GM19035 (cell line): ENCODE results near the gene GFRA1.
A peak's percentile ranks its signal among the peaks of the same experiment; 100 is the strongest.

Source experiments
- ATAC-seq: cut with Tn5 transposase; IDR thresholded peaks from one replicate; pipeline ENCODE4 v1.9.1; 2021; ENCODE audit not compliant: unreplicated experiment

GFRA1 gene, protein sequence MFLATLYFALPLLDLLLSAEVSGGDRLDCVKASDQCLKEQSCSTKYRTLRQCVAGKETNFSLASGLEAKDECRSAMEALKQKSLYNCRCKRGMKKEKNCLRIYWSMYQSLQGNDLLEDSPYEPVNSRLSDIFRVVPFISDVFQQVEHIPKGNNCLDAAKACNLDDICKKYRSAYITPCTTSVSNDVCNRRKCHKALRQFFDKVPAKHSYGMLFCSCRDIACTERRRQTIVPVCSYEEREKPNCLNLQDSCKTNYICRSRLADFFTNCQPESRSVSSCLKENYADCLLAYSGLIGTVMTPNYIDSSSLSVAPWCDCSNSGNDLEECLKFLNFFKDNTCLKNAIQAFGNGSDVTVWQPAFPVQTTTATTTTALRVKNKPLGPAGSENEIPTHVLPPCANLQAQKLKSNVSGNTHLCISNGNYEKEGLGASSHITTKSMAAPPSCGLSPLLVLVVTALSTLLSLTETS

DNA sequence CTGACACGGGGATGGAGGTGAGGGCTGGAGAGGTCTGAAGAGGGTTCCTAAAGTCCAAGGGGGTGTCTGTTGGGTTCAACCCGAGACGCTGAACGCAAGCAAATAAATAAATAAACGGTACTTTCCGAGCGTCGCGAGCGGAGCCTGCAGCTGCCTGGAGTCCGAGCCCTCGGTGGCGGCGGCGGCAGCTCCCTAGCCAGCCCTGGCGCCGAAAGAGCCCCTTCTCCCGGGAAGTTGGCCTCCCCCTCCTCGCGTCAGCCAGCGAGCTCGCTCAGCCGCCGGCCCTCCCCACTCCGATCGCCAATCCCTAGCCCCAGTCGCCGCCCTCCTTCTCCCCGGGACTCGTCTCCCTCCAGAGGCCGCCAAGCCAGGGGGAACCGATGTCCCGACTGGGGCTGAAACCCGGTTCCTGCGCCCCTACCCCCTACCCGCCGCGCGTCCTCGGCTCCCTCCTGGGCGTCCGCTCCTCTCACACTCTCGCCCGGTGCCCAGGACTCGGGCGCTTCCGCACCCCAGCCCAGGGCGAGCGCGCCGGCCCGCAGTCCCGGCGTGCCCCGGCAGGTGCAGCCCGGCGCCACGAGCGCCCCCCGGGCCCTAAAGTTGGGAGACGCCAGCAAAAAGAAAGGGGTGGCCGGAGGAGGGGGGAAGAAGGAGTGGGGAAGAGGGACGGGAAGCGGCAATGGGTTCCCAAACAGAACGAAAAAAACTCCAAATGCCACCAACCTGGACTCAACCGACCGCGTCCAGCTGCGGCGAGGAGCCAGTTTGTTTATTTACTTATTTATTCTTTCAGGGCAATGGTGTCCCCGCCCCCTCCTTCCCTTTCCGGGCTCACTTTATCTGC lies at the start of gene GFRA1:
Gene GFRA1, minus strand, starts transcription at position 767 of the 844 bp plus-strand sequence. CDS start 1,177 bp downstream, outside the sequence.
- ATAC-seq = no peak

DNA sequence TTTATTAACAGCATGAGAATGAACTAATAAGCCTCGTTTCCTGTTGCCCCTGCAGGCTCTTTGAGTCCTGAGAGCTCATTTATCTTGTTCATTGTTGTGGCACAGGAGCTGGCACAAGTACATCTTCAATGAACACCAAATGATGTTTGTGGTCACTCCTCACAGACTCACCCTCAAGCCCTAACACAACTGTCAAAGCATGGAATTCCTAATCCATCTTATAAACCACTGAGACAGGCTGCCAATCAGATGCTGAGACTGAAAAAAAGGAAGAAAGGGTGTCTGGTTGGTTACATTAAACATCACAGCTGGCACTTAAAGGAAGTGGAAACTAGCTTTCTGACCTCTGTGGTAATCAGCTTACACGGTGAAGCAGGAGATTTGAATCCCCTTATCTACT lies 43.5 kb upstream of the GFRA1 start:
- ATAC-seq = no peak

DNA sequence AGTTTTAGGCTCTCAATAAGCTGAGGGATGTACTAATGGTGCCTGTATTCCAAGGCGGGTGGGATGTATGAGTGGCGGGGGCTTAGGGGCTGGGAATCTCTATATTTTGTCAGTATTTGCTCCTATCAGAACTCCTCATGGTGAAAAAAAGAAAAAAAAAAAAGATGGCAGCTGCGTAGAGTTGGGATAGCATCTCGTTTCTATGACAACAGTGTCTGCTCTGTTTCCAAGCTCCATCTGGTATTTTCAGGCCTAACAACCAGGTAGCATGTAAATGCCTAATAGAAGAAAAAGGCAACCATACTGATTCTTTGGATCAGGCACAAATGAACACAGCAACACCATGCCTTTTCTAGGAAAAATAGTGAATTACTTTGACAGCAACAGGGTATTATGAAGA lies 39.5 kb upstream of the GFRA1 start:
- no peak for ATAC-seq

DNA sequence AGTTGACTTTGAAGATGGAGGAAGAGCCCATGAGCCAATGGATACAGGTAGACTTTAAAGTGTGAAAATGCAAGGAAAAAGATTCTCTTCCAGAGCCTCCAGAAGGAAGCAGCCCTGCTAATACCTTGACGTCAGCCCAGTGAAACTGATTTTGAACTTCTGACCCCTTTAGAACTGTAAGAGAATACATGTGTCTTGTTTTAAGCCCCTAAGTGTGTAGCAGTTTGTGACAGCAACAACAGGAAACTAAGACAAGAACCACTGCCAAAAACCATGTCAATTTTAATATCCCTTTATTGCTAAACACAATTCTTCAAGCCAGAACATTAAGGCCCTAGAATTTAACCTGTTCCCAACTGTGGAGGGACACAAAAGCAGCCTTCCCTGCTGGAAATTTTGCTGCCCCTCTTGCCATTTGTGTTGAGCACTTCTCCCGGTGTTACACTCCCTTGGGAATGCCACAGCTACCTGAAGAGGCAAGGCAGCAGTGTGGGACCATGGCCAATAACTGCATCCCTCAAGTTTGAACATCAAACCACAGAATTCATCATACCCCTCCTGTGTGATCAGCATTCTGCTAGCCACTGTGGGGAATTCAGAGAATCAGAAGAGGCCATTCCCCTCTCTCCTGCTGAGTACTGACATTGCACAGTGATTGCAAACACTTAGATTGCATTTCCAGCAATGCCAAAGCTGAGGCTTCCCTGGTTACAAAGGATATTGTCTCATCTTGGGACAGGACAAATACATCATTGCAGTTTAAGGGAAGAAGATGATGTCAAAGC lies 38.9 kb upstream of the GFRA1 start:
- ATAC-seq = no peak

DNA sequence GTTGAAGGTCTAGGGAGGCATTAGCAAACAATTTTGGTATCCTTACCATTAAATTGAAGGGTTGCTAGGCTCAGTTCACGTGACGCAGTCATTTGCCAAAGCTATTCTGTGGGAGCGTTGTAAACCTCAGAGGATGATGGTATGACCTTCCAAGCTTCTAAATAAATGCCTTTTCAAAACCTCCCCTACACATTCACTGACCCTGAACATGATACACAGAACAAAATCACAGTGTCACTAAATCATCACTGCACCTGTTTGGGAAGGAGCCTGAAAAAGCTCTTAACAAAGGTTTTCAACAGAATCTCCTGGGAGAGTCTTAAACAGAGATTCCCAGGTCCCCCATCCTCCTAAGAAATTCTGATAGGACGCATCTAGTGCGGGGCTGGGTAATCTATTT lies 38.0 kb upstream of the GFRA1 start:
- no peak for ATAC-seq

DNA sequence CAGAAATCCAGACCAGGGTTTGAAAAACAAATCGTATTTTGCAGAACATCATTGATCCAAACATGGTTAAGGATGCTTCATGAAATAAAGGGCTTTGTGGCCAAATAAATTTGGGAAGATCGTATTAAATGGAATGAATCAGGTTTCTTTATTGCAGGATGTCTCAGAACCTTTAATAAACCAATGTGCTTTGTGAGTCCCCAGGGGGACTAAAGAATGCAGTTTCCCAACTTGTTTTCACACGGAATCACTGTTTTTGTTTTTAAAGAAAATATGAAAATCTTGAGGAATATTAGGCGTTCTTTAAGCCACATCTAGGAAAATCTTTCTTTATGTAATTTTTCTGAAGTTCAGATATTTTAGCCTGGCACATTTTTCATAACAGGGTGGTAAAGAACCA lies 34.4 kb upstream of the GFRA1 start:
- no peak for ATAC-seq

DNA sequence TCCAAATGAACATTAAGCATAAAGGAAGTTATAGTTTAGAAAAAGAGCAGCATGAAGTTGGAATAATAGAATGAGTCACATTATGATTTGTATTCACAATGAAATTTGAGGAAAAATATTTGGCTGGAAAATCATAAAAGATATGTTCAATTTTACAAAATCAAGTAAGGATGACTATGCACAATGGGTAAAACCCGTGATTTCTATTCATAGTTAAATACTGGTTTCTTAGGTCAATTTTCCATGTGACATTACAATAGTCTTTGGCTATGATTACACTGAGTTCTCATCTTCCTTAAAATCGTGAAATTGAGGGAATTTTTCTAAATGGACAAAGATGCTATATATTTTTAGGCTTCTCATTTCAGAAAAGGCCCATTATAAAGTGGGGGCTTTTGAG lies 33.8 kb upstream of the GFRA1 start:
- no peak for ATAC-seq

DNA sequence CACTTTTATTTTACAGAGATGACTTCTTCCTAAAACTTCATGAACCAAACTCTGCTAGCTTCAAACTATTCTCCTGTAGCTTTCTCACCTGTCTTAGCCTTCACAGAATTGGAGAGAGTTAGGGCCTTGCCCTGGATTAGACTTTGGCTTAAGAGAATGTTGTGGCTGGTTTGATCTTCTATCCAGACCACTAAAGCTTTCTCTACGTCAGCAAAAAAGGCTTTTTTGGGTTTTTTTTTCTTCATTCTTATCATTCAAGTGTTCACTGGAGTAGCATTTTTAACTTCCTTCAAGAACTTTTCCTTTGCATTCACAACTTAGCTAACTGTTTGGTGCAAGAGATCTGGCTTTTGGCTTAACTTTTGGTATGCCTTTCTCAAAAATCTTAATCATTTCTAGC lies 31.9 kb upstream of the GFRA1 start:
- ATAC-seq = no peak

DNA sequence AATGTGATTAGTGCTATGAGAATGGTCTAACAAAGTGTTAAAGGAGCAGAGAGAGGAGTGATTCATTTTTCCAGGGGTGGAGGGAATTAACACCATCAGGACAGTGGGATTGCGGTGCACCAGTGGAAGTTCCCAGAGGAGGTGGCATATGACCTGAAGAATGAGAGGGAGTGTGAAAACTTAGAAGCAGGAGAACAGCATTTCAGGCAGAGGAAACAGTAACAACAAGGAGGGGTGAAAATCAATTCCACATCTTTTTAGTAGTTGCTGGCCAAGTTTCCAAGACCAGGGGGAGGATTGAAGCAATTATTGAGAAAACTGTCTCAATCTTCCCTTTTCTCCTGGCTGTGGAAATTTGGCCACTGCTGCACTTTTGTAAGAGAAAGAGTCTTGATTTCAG lies 27.5 kb upstream of the GFRA1 start:
- no peak for ATAC-seq

DNA sequence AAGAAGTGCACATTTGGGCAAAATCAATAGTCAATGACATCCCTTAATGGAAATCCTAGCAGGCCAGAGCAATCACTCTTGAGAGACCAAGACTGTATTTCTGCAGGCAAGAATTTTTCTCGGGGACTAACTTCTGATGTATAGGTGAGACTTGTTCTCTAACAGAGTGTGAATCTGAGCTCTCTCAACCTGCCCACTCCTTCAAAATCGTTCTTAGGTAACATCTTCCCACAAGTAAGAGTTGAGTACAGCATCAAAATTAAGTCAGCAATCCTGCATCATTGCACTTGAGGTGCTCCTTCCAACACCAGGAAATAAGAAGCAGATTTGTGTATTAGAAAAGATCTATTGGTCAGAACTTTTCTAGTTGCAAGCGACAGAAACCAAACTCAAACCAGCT lies 25.6 kb upstream of the GFRA1 start:
- ATAC-seq = no peak

DNA sequence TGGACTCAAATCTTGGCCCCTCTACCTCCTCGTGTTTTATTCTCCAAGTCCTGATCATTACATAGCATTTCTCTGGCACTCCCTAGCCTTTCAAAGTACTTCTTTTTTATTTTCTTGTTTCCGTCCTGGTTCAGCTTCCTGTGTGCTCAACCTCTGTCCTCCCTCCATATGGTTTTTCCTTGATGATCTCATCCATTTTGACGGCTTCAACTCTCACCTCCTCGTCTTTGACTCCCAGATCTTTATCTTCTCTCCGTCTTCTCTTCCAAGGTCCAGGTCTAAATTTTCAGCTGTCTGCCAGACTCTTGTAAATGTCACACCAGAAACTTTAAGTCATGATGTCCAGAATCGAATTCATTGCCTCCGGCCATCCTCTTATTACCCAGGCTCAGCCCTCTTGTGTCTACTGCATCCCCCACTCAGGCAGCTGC lies 23.3 kb upstream of the GFRA1 start:
- ATAC-seq = no peak

DNA sequence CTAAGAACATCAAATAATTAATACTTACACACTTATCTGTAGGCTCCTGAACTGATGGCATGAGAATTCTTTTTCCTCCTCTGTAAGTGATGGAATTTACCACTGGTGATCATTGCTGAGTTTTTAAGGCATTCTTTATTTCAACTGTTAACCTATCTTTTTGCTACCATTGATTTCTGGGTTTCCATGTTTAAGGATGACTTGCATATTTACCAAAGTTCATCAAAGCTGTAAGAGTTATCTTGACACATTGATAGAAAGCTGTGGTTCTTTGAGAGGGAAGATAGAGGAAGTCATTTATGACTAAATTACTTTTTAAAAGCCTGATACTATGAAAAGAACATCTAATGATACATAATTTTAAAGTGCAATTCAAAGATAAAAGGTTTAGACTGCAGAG lies 19.5 kb upstream of the GFRA1 start:
- ATAC-seq = no peak

DNA sequence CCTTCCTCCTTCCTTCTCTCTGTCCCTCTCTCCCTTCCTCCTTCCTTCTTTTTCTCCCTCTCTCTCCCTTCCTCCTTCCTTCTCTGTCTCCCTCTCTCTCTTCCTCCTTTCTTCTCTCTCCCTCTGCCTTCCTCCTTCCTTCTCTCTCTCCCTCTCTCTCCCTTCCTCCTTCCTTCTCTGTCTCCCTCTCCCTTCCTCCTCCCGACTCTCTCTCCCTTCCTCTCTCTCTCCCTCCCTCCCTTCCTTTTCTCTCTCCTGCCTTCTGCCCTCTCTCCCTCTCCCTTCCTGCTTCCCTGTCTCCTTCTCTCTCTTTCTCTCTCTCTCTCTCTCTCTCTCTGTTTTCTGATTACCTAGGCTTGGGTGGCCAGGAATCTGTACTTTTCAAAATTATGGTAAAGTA lies 16.6 kb upstream of the GFRA1 start:
- ATAC-seq = no peak

DNA sequence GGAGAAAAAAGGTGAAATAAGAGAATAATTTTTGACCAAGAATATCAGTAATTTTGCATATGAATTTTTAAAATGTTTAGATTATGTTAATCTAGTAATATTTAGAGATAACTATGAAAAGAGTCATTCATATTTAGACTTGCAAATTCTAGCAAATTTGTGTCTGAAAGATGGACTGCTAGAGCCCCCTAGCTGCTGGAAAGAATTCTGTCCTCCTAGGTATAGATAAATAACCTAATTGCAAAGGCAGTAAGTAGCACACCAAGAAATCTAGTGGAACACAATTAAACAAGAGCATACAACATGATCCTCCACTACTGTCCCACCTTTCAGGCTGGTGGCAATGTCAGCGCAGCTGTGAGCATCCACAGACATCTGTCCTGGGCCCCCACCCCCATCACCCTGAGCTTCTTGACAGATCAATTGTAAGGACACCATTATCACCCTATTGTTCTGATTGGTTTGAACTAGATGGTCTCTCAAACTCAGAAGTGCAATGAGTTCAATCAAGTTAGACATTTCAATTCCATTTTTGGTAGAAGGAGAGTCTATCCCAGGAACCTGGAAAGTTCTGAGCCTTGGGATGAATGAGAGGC lies 15.0 kb upstream of the GFRA1 start:
- peak; percentile 71 for ATAC-seq

DNA sequence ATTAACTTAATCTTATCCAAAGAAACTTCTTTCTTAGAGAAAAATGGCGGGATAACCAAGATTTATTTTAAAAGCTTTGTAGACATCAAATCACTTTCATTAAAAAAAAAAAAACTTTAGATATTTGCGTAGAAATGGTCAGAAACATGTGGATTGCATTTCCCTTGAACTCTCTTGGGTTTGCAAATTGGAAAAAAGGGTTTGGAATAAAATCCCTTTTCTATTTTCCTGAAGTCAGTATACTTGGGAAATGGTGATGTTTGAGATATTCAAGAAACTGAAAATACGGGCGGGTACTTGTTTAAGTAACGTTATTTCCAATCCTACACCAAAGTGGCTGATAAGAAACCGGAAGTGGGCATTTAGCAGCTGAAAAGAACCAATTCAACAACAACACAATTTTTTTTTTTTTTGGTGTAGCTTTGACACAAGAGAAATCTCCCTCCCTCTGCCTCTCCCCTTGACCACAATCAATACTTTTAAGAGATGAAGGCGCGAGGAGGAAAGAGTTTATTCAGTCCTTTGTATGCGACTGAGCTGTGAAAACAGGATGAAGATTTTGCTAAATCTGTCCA lies 13.7 kb upstream of the GFRA1 start:
- no peak for ATAC-seq

DNA sequence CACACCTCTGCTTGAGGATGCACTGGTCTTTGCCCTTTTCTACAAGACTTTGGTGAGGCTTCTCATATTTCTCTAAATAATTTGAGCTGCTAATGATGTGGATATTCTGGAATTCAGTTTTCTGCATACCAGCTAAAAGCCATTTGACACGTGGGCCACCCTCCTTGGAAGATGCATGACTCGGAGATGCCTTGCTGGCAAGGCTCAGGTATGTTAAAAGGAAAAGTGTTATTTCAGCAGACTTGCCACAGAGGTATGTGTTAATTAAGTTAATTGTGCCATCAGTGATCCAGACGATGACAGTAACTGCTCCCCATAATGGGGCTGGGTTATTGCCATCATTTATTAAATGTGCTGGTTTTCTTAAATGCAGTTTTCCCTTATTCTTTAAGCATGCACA lies 8.8 kb upstream of the GFRA1 start:
- ATAC-seq = no peak

DNA sequence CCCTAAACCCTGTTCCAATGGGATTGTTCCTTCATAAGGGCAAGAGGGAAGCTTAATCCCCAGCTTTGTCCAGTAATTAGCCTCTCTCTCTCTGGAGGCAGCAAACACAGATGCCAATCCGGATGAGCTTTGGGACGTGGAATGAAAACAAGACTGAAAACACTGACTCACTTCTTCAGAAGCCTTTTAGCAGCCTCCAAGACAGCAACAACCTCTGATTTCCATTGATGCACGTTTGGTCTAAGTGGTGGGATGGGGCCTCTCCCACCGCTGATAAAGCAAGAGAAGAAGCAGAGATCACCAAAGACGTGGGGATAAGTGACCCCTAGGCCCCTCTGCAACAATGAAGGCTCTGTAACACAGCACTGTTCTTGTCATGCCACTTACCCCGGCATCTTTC lies 5.8 kb upstream of the GFRA1 start:
- no peak for ATAC-seq

DNA sequence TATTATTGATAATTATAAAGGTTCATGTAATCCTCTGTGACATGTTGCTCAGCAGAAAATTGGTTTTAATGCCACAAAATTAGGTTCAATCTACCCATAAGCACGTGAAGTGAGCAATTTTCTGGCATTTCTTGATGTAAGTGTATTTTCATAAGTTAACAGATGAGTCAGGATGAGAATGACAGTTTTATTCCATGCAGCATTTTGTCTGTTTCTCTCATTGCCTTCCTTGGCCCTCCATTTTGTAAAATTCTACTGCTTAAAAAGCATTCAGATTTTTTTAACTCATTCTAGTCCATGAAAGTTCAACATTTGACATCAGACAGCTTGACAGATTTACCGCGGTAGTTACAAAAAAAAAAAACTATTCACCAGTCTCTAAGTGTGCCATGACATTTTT lies 4.0 kb upstream of the GFRA1 start:
- no peak for ATAC-seq

DNA sequence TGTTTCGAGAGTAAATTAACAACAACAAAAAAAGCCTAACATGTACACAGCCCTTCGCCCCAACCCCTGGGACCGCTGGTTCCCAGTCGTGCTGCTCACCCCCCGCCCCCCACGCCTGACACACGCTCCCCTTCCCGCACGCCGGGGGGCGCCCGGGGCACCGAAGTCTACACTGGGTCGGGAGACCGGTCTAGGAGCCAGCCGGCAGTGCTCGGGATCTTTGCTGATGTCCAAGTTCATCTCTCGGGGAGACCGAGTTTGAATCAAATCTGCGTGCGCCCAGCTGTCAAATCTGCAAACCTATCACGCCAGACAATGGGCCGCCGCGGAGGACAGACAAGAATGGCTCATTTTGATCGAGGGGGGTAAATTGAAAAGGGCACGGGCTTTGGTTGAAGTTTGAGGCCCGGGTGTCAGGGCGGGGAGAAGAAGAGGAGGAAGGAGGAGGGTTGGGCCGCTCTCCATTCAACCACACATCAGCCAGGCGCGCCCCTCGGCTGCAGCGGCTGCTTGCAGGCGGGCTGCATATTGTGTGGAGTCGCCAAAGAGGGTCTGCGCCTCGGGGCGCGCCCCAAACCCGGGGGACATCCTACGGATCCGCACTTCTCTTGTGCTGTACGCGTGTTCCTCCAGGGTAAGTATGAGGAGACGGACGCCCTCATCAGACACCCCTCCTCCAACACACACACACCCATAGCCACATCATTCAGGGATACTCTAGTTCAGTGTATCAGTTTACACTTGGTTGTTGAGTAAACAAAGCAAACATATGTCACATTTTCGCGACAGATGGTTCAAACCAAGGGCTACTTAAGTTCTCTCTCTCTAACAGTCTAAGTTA lies 1.3 kb upstream of the GFRA1 start:
- ATAC-seq = no peak
